HepG2 (cell line): Measurements from ENCODE around the gene RBM23.
"Not testable (repeated sequence)": the region's sequence is repeated elsewhere in the genome, so short reads cannot be mapped to it uniquely, and the experiment has no call there.

Experiments
- CBX2 ChIP-seq, 2 experiments: fragments of 200-600 bp in 1 of 2; sonication (generic); formaldehyde crosslinking in 1 of 2; IDR thresholded peaks; 2 replicates each; pipeline versions ENCODE4 v1.7.0 to v1.8.1; 2018 to 2022; ENCODE audit warnings: low read depth in 2 of 2, low read length in 1 of 2, mild to moderate bottlenecking in 1 of 2, missing genetic modification reagents in 1 of 2
- DPF2 ChIP-seq: sonication (generic); formaldehyde crosslinking; IDR thresholded peaks from 2 replicates; pipeline ENCODE4 v1.4.0; 2020; ENCODE audit warnings: mild to moderate bottlenecking, low read depth, missing genetic modification reagents, borderline replicate concordance
- GATA4 ChIP-seq: sonication (generic); IDR thresholded peaks from 2 replicates; pipeline ENCODE4 v1.6.1; 2016; ENCODE audit warnings: antibody characterized with exemption, low read depth, borderline replicate concordance
- HDAC2 ChIP-seq: sonication (generic); formaldehyde crosslinking; IDR thresholded peaks from 2 replicates; pipeline ENCODE4 v1.4.0; 2020; ENCODE audit warnings: missing genetic modification reagents
- MAFF ChIP-seq: IDR thresholded peaks from 2 replicates; pipeline ENCODE4 v1.6.1; 2011; ENCODE audit warnings: low read depth, low read length, improper control_type of control experiment
- MEIS2 ChIP-seq: sonication (generic); formaldehyde crosslinking; IDR thresholded peaks from 2 replicates; pipeline ENCODE4 v1.9.0; 2021; ENCODE audit warnings: mild to moderate bottlenecking, missing genetic modification reagents
- POLR2A ChIP-seq, 2 experiments: IDR thresholded peaks; 2 replicates each; pipeline ENCODE4 v1.6.1; 2011; ENCODE audit warnings: low read depth in 2 of 2, low read length in 2 of 2, mild to moderate bottlenecking in 1 of 2, moderate library complexity in 1 of 2; ENCODE audit not compliant: insufficient read depth in 1 of 2
- SRF ChIP-seq: IDR thresholded peaks from 2 replicates; pipeline ENCODE4 v1.6.1; 2011; ENCODE audit warnings: mild to moderate bottlenecking, low read depth, low read length, moderate library complexity
- THAP11 ChIP-seq: IDR thresholded peaks from 2 replicates; pipeline ENCODE4 v1.6.1; 2016; ENCODE audit warnings: missing biosample characterization, missing genetic modification reagents
- ZFP36 ChIP-seq: fragments of 150-350 bp; IDR thresholded peaks from 2 replicates; pipeline ENCODE4 v1.6.1; 2018; ENCODE audit warnings: borderline replicate concordance, low read length, low read depth; ENCODE audit not compliant: partially characterized antibody
- ZNF530 ChIP-seq: sonication (generic); formaldehyde crosslinking; IDR thresholded peaks from 2 replicates; pipeline ENCODE4 v1.5.0; 2020; ENCODE audit warnings: low read depth, mild to moderate bottlenecking, missing genetic modification reagents
- TF ChIP-seq, protein P1 (sequence below): IDR thresholded peaks from 2 replicates; pipeline ENCODE4 v1.6.1; 2016
- TF ChIP-seq, protein P2 (sequence below): sonication (generic); formaldehyde crosslinking; IDR thresholded peaks from 2 replicates; pipeline ENCODE4 v1.5.0; 2020; ENCODE audit warnings: mild to moderate bottlenecking, missing genetic modification reagents, moderate library complexity
- TF ChIP-seq, protein P3 (sequence below): IDR thresholded peaks from 2 replicates; pipeline ENCODE4 v1.6.1; 2016; ENCODE audit warnings: low read depth, borderline replicate concordance

DNA sequence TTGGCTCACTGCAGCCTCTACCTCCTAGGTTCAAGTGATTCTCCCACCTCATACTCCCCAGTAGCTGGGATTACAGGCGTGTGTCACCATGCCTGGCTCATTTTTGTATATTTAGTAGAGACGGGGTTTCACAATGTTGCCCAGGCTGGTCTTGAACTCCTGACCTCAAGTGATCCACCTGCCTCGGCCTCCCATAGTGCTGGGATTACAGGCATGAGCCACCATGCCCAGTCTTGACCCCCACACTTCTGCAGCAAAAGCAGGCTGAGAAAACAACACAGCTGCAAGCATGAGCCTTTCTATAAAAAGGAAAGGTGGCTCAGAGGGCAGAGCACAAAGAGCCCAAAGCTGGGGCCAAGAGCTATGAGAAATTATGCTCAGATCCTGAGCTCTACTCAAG is 58.6 kb downstream of the RBM23 start:
- TF ChIP-seq ZNF530; CBX2 (IDR thresholded peaks at IDR 0.05; ENCODE audit: low read depth, low read length); CBX2 (CRISPR knock-in tag; IDR thresholded peaks at IDR 0.05; ENCODE audit: low read depth); THAP11; HDAC2; ZFP36; SRF; MEIS2 (CRISPR knock-in tag); MAFF; POLR2A (IDR thresholded peaks at IDR 0.05; ENCODE audit: insufficient read depth in 1 of 2, low read depth in 2 of 2, low read length in 2 of 2); GATA4; DPF2: not testable (repeated sequence)
- TF ChIP-seq, protein P1, sequence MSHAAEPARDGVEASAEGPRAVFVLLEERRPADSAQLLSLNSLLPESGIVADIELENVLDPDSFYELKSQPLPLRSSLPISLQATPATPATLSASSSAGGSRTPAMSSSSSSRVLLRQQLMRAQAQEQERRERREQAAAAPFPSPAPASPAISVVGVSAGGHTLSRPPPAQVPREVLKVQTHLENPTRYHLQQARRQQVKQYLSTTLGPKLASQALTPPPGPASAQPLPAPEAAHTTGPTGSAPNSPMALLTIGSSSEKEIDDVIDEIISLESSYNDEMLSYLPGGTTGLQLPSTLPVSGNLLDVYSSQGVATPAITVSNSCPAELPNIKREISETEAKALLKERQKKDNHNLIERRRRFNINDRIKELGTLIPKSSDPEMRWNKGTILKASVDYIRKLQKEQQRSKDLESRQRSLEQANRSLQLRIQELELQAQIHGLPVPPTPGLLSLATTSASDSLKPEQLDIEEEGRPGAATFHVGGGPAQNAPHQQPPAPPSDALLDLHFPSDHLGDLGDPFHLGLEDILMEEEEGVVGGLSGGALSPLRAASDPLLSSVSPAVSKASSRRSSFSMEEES (CRISPR knock-in tag), result not testable (repeated sequence)
- TF ChIP-seq, protein P2, sequence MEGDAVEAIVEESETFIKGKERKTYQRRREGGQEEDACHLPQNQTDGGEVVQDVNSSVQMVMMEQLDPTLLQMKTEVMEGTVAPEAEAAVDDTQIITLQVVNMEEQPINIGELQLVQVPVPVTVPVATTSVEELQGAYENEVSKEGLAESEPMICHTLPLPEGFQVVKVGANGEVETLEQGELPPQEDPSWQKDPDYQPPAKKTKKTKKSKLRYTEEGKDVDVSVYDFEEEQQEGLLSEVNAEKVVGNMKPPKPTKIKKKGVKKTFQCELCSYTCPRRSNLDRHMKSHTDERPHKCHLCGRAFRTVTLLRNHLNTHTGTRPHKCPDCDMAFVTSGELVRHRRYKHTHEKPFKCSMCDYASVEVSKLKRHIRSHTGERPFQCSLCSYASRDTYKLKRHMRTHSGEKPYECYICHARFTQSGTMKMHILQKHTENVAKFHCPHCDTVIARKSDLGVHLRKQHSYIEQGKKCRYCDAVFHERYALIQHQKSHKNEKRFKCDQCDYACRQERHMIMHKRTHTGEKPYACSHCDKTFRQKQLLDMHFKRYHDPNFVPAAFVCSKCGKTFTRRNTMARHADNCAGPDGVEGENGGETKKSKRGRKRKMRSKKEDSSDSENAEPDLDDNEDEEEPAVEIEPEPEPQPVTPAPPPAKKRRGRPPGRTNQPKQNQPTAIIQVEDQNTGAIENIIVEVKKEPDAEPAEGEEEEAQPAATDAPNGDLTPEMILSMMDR, result not testable (repeated sequence)
- TF ChIP-seq, protein P3, sequence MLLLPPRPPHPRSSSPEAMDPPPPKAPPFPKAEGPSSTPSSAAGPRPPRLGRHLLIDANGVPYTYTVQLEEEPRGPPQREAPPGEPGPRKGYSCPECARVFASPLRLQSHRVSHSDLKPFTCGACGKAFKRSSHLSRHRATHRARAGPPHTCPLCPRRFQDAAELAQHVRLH (CRISPR knock-in tag), result not testable (repeated sequence)
